ENCODE results near the gene TOR2A. TPM values are rescaled to one million over a fixed set of nuclear protein-coding genes. Genes with fewer than 3 reads are reported as not detected.

TOR2A gene
- total and polyA plus RNA-seq, 2 donors from 2014 or later: 12.7 to 14.5 TPM

DNA sequence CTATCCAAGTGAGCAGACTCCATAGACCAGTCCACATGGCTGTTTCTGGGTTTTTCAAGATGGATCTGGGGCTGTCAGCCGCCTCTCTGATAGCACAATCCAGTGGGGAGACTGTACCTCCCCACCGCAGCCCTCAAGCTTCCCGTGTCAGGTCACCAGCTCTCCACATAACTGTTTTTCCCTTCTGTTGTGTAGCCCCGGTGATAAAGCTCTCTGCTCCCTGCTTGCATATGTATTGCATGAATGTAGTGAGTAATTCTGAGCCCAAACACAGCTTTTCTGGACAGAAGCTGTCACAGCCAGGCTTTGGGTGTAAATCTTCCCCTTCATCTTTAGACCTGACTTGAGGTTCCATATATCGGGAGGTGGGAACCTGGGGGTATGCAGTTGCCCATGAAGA, 51.4 kb downstream of the TOR2A start:
- DNase-seq: no peak
- intact Hi-C loops (cut with DNase I): no loop called here
- no peaks in the 10 kb centered on the region for H3K4me1 ChIP-seq (ENCODE audit: control insufficient read depth in 2 of 3, insufficient read depth in 2 of 3, low read depth in 1 of 3, low read length in 3 of 3)
- no peaks in the 10 kb centered on the region for H3K27me3 ChIP-seq (ENCODE audit: control insufficient read depth, insufficient read depth, low read length)
- H3K36me3 ChIP-seq (ENCODE audit: control insufficient read depth in 2 of 3, insufficient read depth in 3 of 3, low read length in 3 of 3): peaks cover 0 to 22% (median 12%) of the 10 kb centered on the region in 3 donors
- no peak for FAIRE-seq
- no peaks in the 10 kb centered on the region for H3K9me3 ChIP-seq (ENCODE audit: control insufficient read depth in 2 of 3, insufficient read depth in 1 of 3, low read length in 3 of 3)
- TF ChIP-seq, protein P1, sequence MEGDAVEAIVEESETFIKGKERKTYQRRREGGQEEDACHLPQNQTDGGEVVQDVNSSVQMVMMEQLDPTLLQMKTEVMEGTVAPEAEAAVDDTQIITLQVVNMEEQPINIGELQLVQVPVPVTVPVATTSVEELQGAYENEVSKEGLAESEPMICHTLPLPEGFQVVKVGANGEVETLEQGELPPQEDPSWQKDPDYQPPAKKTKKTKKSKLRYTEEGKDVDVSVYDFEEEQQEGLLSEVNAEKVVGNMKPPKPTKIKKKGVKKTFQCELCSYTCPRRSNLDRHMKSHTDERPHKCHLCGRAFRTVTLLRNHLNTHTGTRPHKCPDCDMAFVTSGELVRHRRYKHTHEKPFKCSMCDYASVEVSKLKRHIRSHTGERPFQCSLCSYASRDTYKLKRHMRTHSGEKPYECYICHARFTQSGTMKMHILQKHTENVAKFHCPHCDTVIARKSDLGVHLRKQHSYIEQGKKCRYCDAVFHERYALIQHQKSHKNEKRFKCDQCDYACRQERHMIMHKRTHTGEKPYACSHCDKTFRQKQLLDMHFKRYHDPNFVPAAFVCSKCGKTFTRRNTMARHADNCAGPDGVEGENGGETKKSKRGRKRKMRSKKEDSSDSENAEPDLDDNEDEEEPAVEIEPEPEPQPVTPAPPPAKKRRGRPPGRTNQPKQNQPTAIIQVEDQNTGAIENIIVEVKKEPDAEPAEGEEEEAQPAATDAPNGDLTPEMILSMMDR (IDR thresholded peaks at IDR 0.05; ENCODE audit: borderline replicate concordance, extremely low read depth, insufficient read depth): no peak
- no peak overlapping the region for H3K4me3 ChIP-seq (ENCODE audit: low read length in 3 of 3)
- H3K9ac ChIP-seq (ENCODE audit: low read length in 3 of 3): no peak overlapping the region
- no peak overlapping the region for H3K27ac ChIP-seq (ENCODE audit: low read depth in 2 of 2, low read length in 2 of 2)

DNA sequence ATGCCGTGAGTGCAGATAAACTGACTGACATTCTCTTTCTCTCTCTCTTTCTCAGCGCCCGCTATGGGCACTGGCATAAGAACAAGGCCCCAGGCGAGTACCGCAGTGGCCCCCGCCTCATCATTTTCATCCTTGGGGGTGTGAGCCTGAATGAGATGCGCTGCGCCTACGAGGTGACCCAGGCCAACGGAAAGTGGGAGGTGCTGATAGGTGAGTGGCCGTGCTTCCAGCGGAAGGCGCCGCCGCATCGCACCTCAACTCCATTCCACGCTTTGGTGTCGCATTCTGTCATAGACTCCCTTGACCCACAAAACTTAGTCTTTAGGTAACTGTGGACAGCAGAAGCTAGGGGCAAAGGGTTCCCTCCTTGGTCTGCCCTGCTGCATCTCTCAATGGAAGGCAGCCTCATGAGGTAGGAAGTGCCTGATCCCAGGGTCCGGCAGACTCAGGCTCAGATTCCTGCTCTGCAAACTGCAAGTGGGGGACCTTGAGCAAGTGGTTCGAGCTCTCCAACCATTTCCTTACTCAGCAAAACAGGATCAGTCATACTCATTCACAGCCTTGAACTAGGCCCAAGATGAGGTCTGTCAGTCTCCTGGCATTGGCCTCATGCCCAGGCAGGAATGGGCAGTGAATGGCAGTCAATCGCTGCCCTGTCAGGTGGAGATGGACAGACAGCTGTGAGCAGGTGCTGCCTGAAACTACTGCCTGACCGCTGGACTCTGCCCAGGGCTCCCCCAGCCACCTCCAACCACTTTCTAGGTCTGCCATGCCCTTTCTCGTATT, 52.5 kb downstream of the TOR2A start:
- no peak overlapping the region for H3K27ac ChIP-seq (ENCODE audit: low read depth in 2 of 2, low read length in 2 of 2)
- FAIRE-seq (no peak), DNase-seq (no peak)
- H3K4me1 ChIP-seq (ENCODE audit: control insufficient read depth in 2 of 3, insufficient read depth in 2 of 3, low read depth in 1 of 3, low read length in 3 of 3): no peaks in the 10 kb centered on the region
- intact Hi-C loops (cut with DNase I): no loop called here
- TF ChIP-seq, protein P1 (IDR thresholded peaks at IDR 0.05; ENCODE audit: borderline replicate concordance, extremely low read depth, insufficient read depth): no peak
- H3K9me3 ChIP-seq (ENCODE audit: control insufficient read depth in 2 of 3, insufficient read depth in 1 of 3, low read length in 3 of 3): no peaks in the 10 kb centered on the region
- H3K4me3 ChIP-seq (ENCODE audit: low read length in 3 of 3): no peak overlapping the region
- H3K9ac ChIP-seq (ENCODE audit: low read length in 3 of 3): no peak overlapping the region
- peaks cover 0 to 22% (median 14%) of the 10 kb centered on the region in 3 donors for H3K36me3 ChIP-seq (ENCODE audit: control insufficient read depth in 2 of 3, insufficient read depth in 3 of 3, low read length in 3 of 3)
- H3K27me3 ChIP-seq (ENCODE audit: control insufficient read depth, insufficient read depth, low read length): no peaks in the 10 kb centered on the region

Other genes starting within 250 kb of the TOR2A start
- 32.8 TPM for gene STXBP1, start 123.0 kb downstream of the TOR2A start, total RNA-seq
- gene STXBP1, start 123.0 kb downstream of the TOR2A start, polyA plus RNA-seq (ENCODE audit: insufficient read depth, low read depth, low replicate concordance): 14.3 TPM
- gene CFAP157, start 28.3 kb downstream of the TOR2A start, total RNA-seq: 2.9 TPM
- gene CFAP157, start 28.3 kb downstream of the TOR2A start, polyA plus RNA-seq (ENCODE audit: insufficient read depth, low read depth, low replicate concordance): 0.41 TPM
- gene PTRH1, start 19.6 kb downstream of the TOR2A start, total RNA-seq: 20.5 TPM
- 41.3 TPM for gene PTRH1, start 19.6 kb downstream of the TOR2A start, polyA plus RNA-seq (ENCODE audit: insufficient read depth, low read depth, low replicate concordance)
- 0.72 TPM for gene TTC16, start 19.2 kb downstream of the TOR2A start, total RNA-seq
- 0.32 TPM for gene TTC16, start 19.2 kb downstream of the TOR2A start, polyA plus RNA-seq (ENCODE audit: insufficient read depth, low read depth, low replicate concordance)
- 27.7 TPM for gene SH2D3C, start 43.4 kb upstream of the TOR2A start, total RNA-seq
- gene SH2D3C, start 43.4 kb upstream of the TOR2A start, polyA plus RNA-seq (ENCODE audit: insufficient read depth, low read depth, low replicate concordance): 13.7 TPM
- 93.5 TPM for gene CDK9, start 50.7 kb upstream of the TOR2A start, total RNA-seq
- 45.2 TPM for gene CDK9, start 50.7 kb upstream of the TOR2A start, polyA plus RNA-seq (ENCODE audit: insufficient read depth, low read depth, low replicate concordance)
- gene FPGS, start 67.6 kb upstream of the TOR2A start, total RNA-seq: 77.2 TPM
- gene FPGS, start 67.6 kb upstream of the TOR2A start, polyA plus RNA-seq (ENCODE audit: insufficient read depth, low read depth, low replicate concordance): 44.0 TPM
- 135 TPM for gene ENG, start 119.4 kb upstream of the TOR2A start, total RNA-seq
- 158 TPM for gene ENG, start 119.4 kb upstream of the TOR2A start, polyA plus RNA-seq (ENCODE audit: insufficient read depth, low read depth, low replicate concordance)
- gene AK1, start 142.4 kb upstream of the TOR2A start, total RNA-seq: 77.9 TPM
- 185 TPM for gene AK1, start 142.4 kb upstream of the TOR2A start, polyA plus RNA-seq (ENCODE audit: insufficient read depth, low read depth, low replicate concordance)
- 74.6 TPM for gene ST6GALNAC6, start 164.3 kb upstream of the TOR2A start, total RNA-seq
- 75.0 TPM for gene ST6GALNAC6, start 164.3 kb upstream of the TOR2A start, polyA plus RNA-seq (ENCODE audit: insufficient read depth, low read depth, low replicate concordance)
- 31.4 TPM for gene ST6GALNAC4, start 181.7 kb upstream of the TOR2A start, total RNA-seq
- gene ST6GALNAC4, start 181.7 kb upstream of the TOR2A start, polyA plus RNA-seq (ENCODE audit: insufficient read depth, low read depth, low replicate concordance): 31.6 TPM
- 3.0 TPM for gene PIP5KL1, start 195.5 kb upstream of the TOR2A start, total RNA-seq
- gene PIP5KL1, start 195.5 kb upstream of the TOR2A start, polyA plus RNA-seq (ENCODE audit: insufficient read depth, low read depth, low replicate concordance): 4.3 TPM
- 42.8 TPM for gene DPM2, start 202.6 kb upstream of the TOR2A start, total RNA-seq
- gene DPM2, start 202.6 kb upstream of the TOR2A start, polyA plus RNA-seq (ENCODE audit: insufficient read depth, low read depth, low replicate concordance): 70.0 TPM
- gene EEIG1, start 245.7 kb upstream of the TOR2A start, total RNA-seq: 75.9 TPM
- 34.3 TPM for gene EEIG1, start 245.7 kb upstream of the TOR2A start, polyA plus RNA-seq (ENCODE audit: insufficient read depth, low read depth, low replicate concordance)